SK-N-MC (cell line): Measurements from ENCODE around the gene RAB36.
"Not testable (repeated sequence)": the region's sequence is repeated elsewhere in the genome, so short reads cannot be mapped to it uniquely, and the experiment has no call there.

Experiments used
- DNase-seq: peaks from one replicate; pipeline ENCODE4 v3.0.0-alpha.2; 2011; ENCODE audit warnings: low read depth, low spot score
- H3K27ac ChIP-seq: fragments of 200-600 bp; sonication (generic); 2 replicates; pipeline ENCODE4 v1.5.1; 2016; ENCODE audit warnings: mixed run types
- H3K36me3 ChIP-seq: fragments of 200-600 bp; sonication (generic); 2 replicates; pipeline ENCODE4 v1.6.1; 2017; ENCODE audit warnings: antibody characterized with exemption, low read length, mixed read lengths; ENCODE audit not compliant: insufficient read depth
- H3K4me3 ChIP-seq: fragments of 200-600 bp; sonication (generic); 2 replicates; pipeline ENCODE4 v1.5.1; 2016
- H3K9ac ChIP-seq: fragments of 200-600 bp; sonication (generic); 2 replicates; pipeline ENCODE4 v1.8.0; 2017; ENCODE audit warnings: mixed run types, mixed read lengths; ENCODE audit not compliant: insufficient read length
- H3K9me3 ChIP-seq: fragments of 200-600 bp; sonication (generic); 2 replicates; pipeline ENCODE4 v1.6.1; 2017; ENCODE audit warnings: low read depth, mild to moderate bottlenecking, antibody characterized with exemption, low read length, moderate library complexity, mixed read lengths
- EZH2 ChIP-seq: fragments of 200-600 bp; sonication (generic); IDR thresholded peaks from one replicate; pipeline ENCODE4 v1.6.1; 2017; ENCODE audit warnings: antibody characterized with exemption
- FOXP2 ChIP-seq: optimal IDR thresholded peaks from 2 replicates; pipeline ENCODE3; 2011; ENCODE audit warnings: mild to moderate bottlenecking, moderate library complexity; ENCODE audit not compliant: insufficient read depth; ENCODE audit errors: extremely low read length, control extremely low read depth
- POLR2AphosphoS5 ChIP-seq: IDR thresholded peaks from 2 replicates; pipeline ENCODE4 v1.6.1; 2012; ENCODE audit warnings: mild to moderate bottlenecking, low read depth, low read length, borderline replicate concordance

RAB36 gene

GRCh38 chr22:23129149-23129548 lies 16.1 kb upstream of the RAB36 start:
- DNase-seq = no peak
- TF ChIP-seq EZH2 = no peak
- TF ChIP-seq POLR2AphosphoS5 = no peak
- TF ChIP-seq FOXP2 = no peak
- no peaks in the 10 kb centered on the region for H3K36me3 ChIP-seq
- H3K9me3 ChIP-seq = no peaks in the 10 kb centered on the region
- no peak overlapping the region for H3K4me3 ChIP-seq
- H3K27ac ChIP-seq = no peak overlapping the region
- no peak overlapping the region for H3K9ac ChIP-seq

- H3K9me3 ChIP-seq = no peaks in the 10 kb centered on the region
- H3K27ac ChIP-seq = no peak overlapping the region
- no peak overlapping the region for H3K9ac ChIP-seq
- no peak for TF ChIP-seq POLR2AphosphoS5
- no peak for TF ChIP-seq FOXP2
- TF ChIP-seq EZH2 = no peak
- no peak for DNase-seq
- no peak overlapping the region for H3K4me3 ChIP-seq
- H3K36me3 ChIP-seq = no peaks in the 10 kb centered on the region
These were observed 14.6 kb upstream of the RAB36 start for GRCh38 chr22:23130697-23131096.

DNA sequence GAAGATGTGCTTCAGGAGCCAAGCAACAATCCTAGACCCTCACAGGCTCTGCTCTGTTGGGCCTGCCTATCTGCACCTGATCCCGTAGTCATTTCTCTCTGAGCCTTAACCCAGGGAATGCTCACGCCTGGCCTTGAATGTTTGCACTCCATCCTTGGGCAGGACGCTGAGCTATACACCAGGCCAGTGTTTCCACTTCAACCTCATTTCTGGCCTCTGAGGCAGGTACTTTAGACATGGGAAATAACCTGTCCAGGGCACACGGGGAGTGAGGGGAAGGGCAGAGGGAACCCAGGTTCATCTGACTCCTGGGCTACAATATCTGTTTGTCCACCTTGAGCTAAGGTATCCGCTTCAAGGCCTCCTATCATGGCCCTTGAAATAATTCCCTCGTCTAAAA lies 13.3 kb upstream of the RAB36 start:
- no peaks in the 10 kb centered on the region for H3K9me3 ChIP-seq
- H3K9ac ChIP-seq = no peak overlapping the region
- no peak for DNase-seq
- no peak overlapping the region for H3K4me3 ChIP-seq
- no peaks in the 10 kb centered on the region for H3K36me3 ChIP-seq
- no peak for TF ChIP-seq FOXP2
- no peak for TF ChIP-seq POLR2AphosphoS5
- no peak for TF ChIP-seq EZH2
- no peak overlapping the region for H3K27ac ChIP-seq

DNA sequence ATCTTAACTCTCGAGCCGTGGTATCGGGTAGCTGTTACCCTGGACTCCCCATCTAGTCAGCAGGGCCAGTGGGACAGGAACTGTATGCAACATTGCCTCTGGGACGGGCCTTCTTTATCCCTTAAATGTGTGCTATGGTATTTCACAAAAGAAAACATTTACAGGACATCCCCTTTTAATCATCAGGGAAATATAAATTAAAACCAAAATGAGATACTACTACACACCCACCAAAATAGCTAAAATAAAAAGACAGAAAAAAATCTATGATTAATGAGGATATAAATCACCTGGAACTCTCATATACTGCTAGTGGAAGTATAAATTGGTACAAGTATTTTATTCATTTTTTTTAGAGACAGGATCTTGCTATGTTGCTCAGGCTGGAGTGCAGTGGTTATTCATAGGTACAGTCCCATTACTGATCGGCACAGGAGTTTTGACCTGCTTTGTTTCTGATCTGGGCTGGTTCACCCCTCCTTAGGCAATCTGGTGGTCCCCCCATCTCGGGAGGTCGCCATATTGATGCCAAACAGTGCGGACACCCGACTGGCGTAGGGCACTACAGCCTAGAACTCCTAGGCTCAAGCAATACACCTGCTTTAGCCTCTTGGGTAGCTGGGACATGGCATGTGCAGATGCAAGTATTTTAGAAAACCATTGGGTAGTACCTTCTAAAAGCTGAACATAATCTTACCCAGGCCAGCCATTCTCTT lies 12.7 kb upstream of the RAB36 start:
- no peak overlapping the region for H3K27ac ChIP-seq
- H3K9me3 ChIP-seq = no peaks in the 10 kb centered on the region
- H3K4me3 ChIP-seq = no peak overlapping the region
- no peak for DNase-seq
- H3K36me3 ChIP-seq = no peaks in the 10 kb centered on the region
- H3K9ac ChIP-seq = no peak overlapping the region
- TF ChIP-seq EZH2 (no peak), POLR2AphosphoS5 (no peak), FOXP2 (no peak)

- no peaks in the 10 kb centered on the region for H3K9me3 ChIP-seq
- TF ChIP-seq EZH2 (no peak), POLR2AphosphoS5 (no peak), FOXP2 (no peak)
These were observed 11.4 kb upstream of the RAB36 start for GRCh38 chr22:23133922-23134321.

DNA sequence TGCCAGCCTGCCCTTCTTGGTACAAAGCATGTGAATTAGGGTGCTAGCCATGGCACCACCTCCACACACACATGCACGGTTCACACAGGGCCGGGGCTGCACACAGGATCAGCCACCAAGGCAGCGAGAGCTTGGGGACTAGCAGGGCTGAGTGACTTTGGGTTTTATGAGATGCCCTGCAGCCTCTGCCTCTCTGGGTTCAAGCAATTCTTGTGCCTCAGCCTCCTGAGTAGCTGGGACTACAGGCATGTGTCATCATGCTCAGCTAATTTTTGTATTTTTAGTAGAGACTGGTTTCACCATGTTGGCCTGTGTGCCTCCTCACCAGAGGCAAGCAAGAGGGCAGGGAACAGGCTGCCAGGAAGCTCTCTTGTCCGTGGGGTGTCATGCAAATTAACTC lies 8.3 kb upstream of the RAB36 start:
- H3K9ac ChIP-seq, H3K4me3 ChIP-seq, H3K36me3 ChIP-seq, DNase-seq, H3K9me3 ChIP-seq, H3K27ac ChIP-seq: not testable (repeated sequence)

More at GRCh38 chr22:23133922-23134321, 11.4 kb upstream of the RAB36 start:
- H3K4me3 ChIP-seq = no peak overlapping the region
- H3K9ac ChIP-seq = no peak overlapping the region
- H3K36me3 ChIP-seq = no peaks in the 10 kb centered on the region
- no peak overlapping the region for H3K27ac ChIP-seq
- DNase-seq = no peak

GRCh38 chr22:23137468-23137867 lies 7.8 kb upstream of the RAB36 start:
- Histone ChIP-seq H3K4me3 (no peak overlapping the region), H3K9ac (no peak overlapping the region), H3K9me3 (no peaks in the 10 kb centered on the region), H3K36me3 (no peaks in the 10 kb centered on the region), H3K27ac (no peak overlapping the region)
- DNase-seq = no peak
- TF ChIP-seq FOXP2 (no peak), POLR2AphosphoS5 (no peak), EZH2 (no peak)

DNA sequence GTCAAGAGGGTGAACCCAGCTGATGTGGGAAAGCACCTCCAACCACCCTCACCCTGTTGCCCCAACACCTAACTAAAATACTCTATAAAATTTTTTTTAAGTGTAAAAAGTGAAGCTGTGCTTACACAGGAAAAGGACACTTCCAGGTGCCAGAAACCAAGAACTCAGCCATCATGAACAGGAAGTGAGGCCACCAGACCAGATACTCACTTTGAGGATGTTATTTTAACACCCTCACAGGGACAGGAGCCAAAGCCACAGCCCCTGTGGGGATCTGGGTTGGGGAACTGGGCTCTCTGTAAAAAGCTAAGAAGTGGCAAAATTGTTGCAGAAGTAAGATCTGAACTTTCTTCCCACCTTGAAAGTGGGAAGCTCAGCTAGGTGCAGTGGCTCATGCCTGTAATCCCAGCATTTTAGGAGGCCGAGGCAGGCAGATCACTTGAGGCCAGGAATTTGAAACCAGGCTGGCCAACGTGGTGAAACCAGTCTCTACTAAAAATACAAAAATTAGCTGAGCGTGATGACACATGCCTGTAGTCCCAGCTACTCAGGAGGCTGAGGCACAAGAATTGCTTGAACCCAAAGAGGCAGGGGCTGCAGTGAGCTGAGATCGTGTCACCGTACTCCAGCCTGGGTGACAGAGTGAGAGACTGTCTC lies 7.2 kb upstream of the RAB36 start:
- DNase-seq = no peak
- Histone ChIP-seq H3K9me3 (no peaks in the 10 kb centered on the region), H3K27ac (no peak overlapping the region), H3K9ac (no peak overlapping the region), H3K4me3 (no peak overlapping the region), H3K36me3 (no peaks in the 10 kb centered on the region)
- TF ChIP-seq POLR2AphosphoS5 (no peak), EZH2 (no peak), FOXP2 (no peak)
